ENCODE results near the gene FIS1.
"Not testable (repeated sequence)": the region's sequence is repeated elsewhere in the genome, so short reads cannot be mapped to it uniquely, and the experiment has no call there.

Gene FIS1

GRCh38 chr7:101202603-101202918 lies 42.3 kb downstream of the FIS1 start:
- no peak for DNase-seq

- no peak for DNase-seq
Observed at GRCh38 chr7:101201695-101202602, 42.9 kb downstream of the FIS1 start.

- DNase-seq = no peak
Observed at GRCh38 chr7:101200862-101201599, 43.9 kb downstream of the FIS1 start, which contains the start of gene MOGAT3. Gene MOGAT3, minus strand, starts transcription at chr7:101201036. Its CDS starts 182 bp downstream, at chr7:101200854.

- DNase-seq = no peak
Observed at GRCh38 chr7:101200504-101200861, 44.4 kb downstream of the FIS1 start.

GRCh38 chr7:101199522-101199921 lies 45.4 kb downstream of the FIS1 start:
- not testable (repeated sequence) for DNase-seq

- no peak for DNase-seq
Observed at GRCh38 chr7:101198476-101198875, 46.4 kb downstream of the FIS1 start.

- no peak for DNase-seq
Observed at GRCh38 chr7:101197991-101198390, 46.9 kb downstream of the FIS1 start.

GRCh38 chr7:101195884-101196283 lies 49.0 kb downstream of the FIS1 start:
- no peak for DNase-seq
